NOMO-1 (cell line): ENCODE data around the gene AMH.
A peak's percentile ranks its signal among the peaks of the same experiment; 100 is the strongest.

Experiments
- DNase-seq, 2 experiments: peaks; one replicate each; lab custom pipeline; 2025; ENCODE audit not compliant: unreplicated experiment in 2 of 2; lab: John Stamatoyannopoulos, UW

AMH gene

DNA sequence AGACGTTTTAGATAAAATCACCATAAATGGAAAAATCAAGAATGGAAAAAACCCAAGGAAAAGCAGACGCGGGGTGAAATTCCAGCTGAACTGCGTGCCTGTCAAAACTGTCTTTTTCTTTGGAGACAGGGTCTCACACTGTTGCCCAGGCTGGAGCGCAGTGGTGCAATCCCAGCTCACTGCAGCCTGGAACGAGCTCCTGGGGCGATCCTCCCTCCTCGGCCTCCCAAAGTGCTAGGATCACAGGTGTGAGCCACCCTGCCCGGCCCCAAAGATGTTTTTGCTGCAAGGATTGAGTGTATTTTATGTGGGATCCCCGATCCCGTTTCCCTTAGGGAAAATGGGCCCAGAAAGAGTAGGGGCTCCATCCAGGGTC lies 33.7 kb downstream of the AMH start:
- no peak for DNase-seq

GRCh38 chr19:2283835-2284507 lies 34.8 kb downstream of the AMH start:
- DNase-seq = no peak

DNA sequence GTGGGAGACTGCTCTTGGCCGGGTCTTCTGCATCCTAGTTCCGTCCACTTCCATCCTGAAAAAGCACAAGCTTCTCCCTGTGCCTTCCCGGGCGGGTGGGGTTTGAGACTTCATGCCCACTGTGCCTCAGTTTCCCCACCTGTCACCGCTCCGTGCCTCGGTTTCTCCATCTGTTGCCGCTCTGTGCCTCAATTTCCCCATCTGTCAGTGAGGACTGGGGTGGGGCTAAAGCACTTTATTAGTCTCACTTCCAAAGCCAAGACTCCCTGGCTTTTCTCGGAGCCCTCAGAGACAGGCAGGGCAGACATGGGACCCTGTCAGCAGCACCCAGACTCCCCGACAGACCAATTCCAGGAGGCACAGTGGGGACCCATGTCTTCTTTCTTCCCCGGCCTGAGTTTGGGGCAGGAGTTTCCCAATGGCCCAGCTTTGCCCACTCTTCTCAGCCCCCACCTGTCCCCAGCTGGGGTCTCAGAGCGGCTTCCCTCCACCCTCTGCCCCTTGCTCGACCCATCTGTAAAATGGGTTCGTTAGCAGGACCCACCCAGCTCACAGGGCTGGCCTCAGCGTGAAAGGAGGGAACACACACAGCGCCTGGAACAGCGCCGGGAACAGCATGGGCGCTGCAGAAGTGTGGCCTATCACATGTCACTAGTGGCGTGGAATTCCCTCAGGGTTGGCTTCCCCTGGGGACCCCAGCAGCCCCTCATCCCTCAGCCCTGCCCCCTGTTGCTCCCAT lies 37.4 kb downstream of the AMH start:
- no peak for DNase-seq

GRCh38 chr19:2287585-2288337 lies 38.6 kb downstream of the AMH start:
- peak in 1 of 2 experiments; percentile 36 for DNase-seq

GRCh38 chr19:2288338-2288817 lies 39.3 kb downstream of the AMH start:
- no peak for DNase-seq

DNA sequence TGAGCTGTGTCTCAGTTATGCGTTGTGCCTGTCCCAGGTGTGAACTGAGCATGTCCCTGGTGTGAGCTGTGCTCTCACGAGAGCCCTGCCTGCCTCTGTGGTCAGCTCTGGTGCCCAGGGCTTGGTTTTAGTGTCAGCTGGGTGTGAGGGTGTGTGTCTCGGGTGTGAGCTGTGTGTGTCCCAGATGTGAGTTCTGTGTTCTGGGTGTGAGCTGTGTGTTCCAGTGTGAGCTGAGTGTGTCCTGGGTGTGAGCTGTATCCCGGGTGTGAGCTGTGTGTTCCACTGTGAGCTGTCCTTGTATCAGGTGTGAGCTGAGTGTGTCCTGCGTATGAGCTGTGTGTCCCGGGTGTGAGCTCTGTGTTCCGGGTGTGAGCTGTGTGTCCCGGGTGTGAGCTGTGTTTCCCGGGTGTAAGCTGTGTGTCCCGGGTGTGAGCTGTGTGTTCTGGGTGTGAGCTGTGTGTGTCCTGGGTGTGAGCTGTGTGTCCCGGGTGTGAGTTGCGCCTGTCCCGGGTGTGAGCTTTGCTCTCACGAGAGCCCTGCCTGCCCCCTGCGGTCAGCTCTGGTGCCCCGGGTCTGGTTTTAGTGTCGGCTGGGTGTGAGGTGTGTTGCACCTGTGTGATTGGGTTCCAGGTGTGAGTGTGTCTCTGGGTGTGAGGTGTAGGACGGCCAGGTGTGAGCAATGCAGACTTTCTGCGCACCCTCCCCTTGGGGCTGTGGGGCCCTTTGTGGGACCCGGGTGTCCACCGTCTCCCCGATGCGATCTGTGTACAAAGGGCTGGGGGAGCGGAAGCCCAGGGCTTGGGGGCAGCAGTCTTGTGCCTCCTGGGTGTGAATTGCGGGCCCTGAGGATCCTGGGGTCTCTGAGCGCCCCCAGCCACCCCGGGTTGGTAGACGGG lies 39.9 kb downstream of the AMH start:
- no peak for DNase-seq

- DNase-seq = peak; percentile 94 to 96
These were observed 40.8 kb downstream of the AMH start for GRCh38 chr19:2289714-2290435.

GRCh38 chr19:2290441-2291184 lies 41.5 kb downstream of the AMH start:
- no peak for DNase-seq

- DNase-seq = no peak
These were observed 42.1 kb downstream of the AMH start for GRCh38 chr19:2291185-2291751.

DNA sequence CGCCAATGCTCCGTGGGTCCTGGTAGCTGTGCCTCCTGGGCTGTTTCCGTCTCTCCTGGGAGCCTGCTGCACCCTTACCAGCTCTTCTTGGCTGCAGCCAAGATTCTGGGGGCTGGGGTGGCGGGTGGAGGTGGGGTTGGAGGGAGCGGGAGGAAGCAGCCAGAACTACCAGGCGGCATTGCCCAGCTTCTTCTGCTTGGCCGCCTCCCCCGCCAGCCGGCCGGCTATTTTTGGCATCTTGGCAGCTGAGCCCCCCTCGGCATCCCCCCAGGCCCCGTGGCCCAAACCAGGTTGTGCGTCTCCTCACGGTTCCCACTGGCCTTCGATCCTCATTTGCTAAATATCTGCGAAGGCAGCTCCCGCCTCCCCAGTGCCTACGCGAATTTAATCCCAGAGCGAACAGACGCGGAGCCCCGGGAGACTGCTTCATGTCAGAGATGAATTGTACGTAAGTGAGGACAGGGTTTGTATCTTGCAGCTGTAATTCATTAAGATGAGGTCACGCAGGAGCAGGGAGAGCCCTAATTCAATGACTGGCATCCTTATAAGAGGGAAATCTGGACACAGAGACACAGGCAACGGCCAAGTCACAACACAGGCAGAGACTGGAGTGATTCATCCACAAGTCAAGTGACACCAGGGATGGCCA lies 45.7 kb downstream of the AMH start:
- no peak for DNase-seq

DNA sequence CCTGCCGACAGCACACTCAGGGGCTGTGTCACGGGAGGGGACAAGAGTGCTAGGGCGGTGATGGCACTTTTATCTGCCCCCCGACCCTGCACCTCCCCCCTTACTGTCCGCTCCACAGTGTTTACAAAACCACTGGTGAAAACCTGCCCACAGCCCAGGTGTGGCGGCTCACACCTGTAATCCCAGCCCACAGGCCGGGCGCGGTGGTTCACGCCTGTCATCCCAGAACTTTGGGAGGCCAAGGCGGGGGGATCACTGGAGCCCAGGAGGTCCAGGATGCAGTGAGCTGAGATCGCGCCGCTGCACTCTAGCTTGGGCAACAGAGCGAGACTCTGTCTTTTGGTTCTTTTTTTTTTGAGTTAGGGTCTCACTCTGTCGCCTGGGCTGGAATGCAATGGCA lies 47.0 kb downstream of the AMH start:
- no peak for DNase-seq

DNA sequence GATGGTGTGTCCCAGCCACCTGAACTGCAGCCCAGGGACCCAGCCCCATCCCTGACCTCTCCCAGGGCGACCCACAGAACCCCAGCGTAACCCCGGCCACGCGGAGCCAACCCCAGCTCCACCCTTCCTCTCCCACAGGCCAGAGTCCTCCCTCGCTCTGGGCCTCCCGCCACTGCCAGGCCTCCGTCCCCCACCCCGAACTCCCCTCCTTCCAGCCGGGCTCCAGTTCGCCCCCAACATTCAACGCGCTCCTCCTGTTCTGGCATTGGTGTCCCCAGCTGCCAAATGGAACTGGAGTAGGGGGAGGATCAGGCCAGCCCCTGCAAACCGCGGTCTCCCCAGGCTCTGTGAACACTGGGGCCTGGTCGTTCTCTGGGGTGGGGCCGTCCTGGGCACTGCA lies 51.4 kb downstream of the AMH start:
- no peak for DNase-seq
